Gastroesophageal sphincter (tissue), 3 donors: Measurements from ENCODE around the gene FUT8.

Source experiments
- EP300 ChIP-seq: sonication (generic); formaldehyde crosslinking; IDR thresholded peaks from one replicate; pipeline ENCODE4 v1.6.1; 2017; ENCODE audit warnings: antibody characterized with exemption, mild to moderate bottlenecking
- POLR2A ChIP-seq, 2 donors: fragments of 450-650 bp; IDR thresholded peaks; one replicate each; pipeline ENCODE4 v1.6.1; 2017; ENCODE audit warnings: antibody characterized with exemption in 2 of 2, mild to moderate bottlenecking in 2 of 2, moderate library complexity in 1 of 2
- POLR2AphosphoS5 ChIP-seq: sonication (generic); formaldehyde crosslinking; IDR thresholded peaks from one replicate; pipeline ENCODE4 v1.6.1; 2017; ENCODE audit warnings: antibody characterized with exemption
- TF ChIP-seq, protein P1 (sequence below), 4 experiments: fragments of 200-600 bp in 2 of 4; fragments of 450-650 bp in 2 of 4; sonication (generic) in 1 of 4; IDR thresholded peaks; one replicate each; pipeline ENCODE4 v1.5.1; 2017 to 2019; ENCODE audit warnings: antibody characterized with exemption in 4 of 4, mild to moderate bottlenecking in 2 of 4, moderate library complexity in 2 of 4

GRCh38 chr14:65770681-65771080 is 358.2 kb downstream of the FUT8 start:
- TF ChIP-seq, protein P1, sequence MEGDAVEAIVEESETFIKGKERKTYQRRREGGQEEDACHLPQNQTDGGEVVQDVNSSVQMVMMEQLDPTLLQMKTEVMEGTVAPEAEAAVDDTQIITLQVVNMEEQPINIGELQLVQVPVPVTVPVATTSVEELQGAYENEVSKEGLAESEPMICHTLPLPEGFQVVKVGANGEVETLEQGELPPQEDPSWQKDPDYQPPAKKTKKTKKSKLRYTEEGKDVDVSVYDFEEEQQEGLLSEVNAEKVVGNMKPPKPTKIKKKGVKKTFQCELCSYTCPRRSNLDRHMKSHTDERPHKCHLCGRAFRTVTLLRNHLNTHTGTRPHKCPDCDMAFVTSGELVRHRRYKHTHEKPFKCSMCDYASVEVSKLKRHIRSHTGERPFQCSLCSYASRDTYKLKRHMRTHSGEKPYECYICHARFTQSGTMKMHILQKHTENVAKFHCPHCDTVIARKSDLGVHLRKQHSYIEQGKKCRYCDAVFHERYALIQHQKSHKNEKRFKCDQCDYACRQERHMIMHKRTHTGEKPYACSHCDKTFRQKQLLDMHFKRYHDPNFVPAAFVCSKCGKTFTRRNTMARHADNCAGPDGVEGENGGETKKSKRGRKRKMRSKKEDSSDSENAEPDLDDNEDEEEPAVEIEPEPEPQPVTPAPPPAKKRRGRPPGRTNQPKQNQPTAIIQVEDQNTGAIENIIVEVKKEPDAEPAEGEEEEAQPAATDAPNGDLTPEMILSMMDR (IDR thresholded peaks at IDR 0.05), result no peak
- TF ChIP-seq POLR2AphosphoS5 (no peak), POLR2A (IDR thresholded peaks at IDR 0.05) (no peak), EP300 (no peak)
